Measurements from ENCODE around the gene ELOVL1.

ELOVL1 gene

GRCh38 chr1:43315963-43316737 is 51.7 kb downstream of the ELOVL1 start:
- Mint-ChIP-seq H3K4me1 (peaks cover 5% of the 10 kb centered on the region), H3K4me3 (no peak overlapping the region), H3K9me3 (no peaks in the 10 kb centered on the region), H3K27ac (no peak overlapping the region), H3K36me3 (no peaks in the 10 kb centered on the region), H3K27me3 (peaks cover 7% of the 10 kb centered on the region)
- ATAC-seq = no peak

GRCh38 chr1:43315481-43315880 is 52.3 kb downstream of the ELOVL1 start:
- Mint-ChIP-seq H3K4me1 (peaks cover 5% of the 10 kb centered on the region), H3K9me3 (no peaks in the 10 kb centered on the region), H3K27me3 (peaks cover 7% of the 10 kb centered on the region), H3K36me3 (no peaks in the 10 kb centered on the region), H3K27ac (no peak overlapping the region), H3K4me3 (no peak overlapping the region)
- no peak for ATAC-seq

- H3K36me3 Mint-ChIP-seq = no peaks in the 10 kb centered on the region
- H3K4me3 Mint-ChIP-seq = no peak overlapping the region
- ATAC-seq = no peak
- no peaks in the 10 kb centered on the region for H3K9me3 Mint-ChIP-seq
- H3K4me1 Mint-ChIP-seq = peaks cover 5% of the 10 kb centered on the region
- H3K27ac Mint-ChIP-seq = no peak overlapping the region
- peaks cover 7% of the 10 kb centered on the region for H3K27me3 Mint-ChIP-seq
Measured at GRCh38 chr1:43314233-43314632, 53.6 kb downstream of the ELOVL1 start.

- H3K9me3 Mint-ChIP-seq = no peaks in the 10 kb centered on the region
- H3K27me3 Mint-ChIP-seq = peaks cover 10% of the 10 kb centered on the region
- no peaks in the 10 kb centered on the region for H3K36me3 Mint-ChIP-seq
- H3K4me1 Mint-ChIP-seq = peaks cover 5% of the 10 kb centered on the region
- H3K27ac Mint-ChIP-seq = no peak overlapping the region
- ATAC-seq = no peak
- no peak overlapping the region for H3K4me3 Mint-ChIP-seq
Measured at GRCh38 chr1:43313771-43314170, 54.0 kb downstream of the ELOVL1 start.
